GM04504 (cell line): Measurements from ENCODE around the gene GEMIN7.

Source experiments
- DNase-seq: peaks from one replicate; pipeline ENCODE4 v3.0.0-alpha.2; 2012; ENCODE audit warnings: low read depth

The GEMIN7 gene

DNA sequence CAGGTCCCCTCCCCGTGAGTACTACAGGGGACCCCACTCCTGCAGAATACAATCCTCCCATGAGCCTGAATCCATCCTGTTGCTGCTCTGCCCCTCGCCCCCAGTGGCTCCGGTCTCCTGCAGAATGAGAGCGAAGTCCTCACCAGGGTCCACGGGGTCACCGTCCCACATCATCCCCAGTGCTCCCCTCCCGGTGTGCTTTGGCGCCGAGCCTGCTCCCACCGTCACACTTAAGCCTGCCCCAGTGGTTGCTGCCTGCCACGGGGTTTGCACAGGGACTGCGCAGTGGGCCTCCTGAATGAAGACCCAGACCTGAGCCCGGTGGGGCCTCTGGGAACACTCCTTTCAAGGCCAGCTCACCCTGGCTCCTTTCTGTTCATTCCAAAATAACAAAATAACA is 51.2 kb downstream of the GEMIN7 start:
- DNase-seq = no peak

DNA sequence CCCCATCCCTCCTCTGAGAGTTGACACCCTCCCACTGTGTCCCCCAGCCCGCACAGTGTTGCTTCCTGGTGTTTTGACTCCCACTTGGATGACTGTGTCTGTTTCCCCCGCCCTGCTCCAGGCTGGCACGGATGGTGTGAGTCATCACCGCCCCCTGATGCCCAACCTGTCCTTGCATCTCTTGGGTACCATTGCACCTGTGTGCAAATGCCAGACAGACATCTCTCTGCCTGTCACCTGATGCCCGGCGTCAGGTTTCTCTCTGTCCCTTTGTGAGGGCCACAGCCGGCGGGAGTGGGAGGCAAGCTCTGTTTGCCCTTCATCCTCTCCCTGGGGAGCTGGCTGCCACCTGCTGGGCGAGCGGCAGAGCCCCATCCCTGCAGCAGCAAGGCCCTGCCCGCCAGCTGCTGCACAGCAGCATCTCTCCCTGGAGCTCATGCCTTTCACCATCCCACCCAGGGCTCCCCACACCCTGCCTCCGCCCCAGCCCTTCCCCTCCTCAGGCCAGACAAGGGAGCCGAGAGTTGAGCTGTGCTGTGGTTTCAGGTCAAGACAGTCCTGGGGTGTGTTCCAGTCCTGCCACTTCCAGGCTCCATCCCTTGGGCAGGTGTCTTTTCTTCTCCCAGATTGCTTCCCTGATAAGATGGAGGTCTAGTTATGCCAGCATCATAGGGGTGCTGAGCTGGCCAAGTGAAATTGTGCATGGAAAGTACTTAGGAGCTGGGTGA is 52.0 kb downstream of the GEMIN7 start:
- DNase-seq = no peak

DNA sequence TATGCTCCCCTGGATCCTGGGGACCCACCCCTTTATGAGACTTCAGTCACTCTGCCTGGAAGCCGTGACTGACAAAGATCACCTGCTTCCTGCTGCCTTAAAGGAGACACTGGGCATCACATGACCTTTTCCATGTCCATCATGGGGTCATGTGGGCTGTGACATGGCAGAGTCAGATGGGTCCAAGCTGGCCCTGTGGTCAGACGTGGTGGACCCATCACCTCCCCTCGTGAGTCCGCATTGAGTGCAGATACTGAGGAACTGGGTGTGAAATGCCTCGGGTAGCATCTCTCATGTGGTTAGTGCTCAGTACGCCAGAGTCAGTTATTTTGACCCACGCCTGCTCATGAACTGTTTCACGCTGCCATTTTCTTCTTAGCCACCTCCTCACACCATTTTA is 54.6 kb downstream of the GEMIN7 start:
- DNase-seq = no peak

DNA sequence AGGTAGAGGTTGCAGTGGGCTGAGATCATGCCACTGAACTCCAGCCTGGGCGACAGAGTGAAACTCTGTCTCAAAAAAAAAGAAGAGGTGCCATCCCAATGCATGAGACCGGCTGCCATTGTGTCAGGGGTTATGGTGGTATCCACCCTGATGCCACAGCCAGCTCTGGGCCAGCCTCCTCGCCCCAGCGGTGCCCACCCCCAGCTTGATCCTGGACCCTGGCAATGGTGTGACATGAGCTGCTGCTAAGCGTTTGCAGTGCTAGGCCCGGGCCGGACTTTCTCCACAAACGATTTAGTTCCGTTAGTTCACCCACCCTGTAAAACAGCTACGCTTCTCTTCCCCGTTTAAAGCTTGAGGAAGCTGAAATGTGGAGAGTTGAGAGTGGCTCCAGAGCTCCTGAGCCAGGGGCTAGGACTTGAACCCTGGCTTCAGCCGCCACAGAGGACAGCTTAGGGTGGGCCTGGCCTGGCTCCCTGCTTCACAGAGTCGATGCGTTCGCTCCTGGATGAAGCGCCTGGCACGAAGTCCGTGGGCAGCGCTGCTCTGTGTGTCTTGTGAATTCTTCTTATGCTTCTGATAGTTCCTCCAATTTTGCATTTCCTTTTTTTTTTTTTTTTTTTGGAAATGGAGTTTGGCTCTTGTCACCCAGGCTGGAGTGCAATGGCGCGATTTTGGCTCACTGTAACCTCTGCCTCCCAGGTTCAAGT is 56.3 kb downstream of the GEMIN7 start:
- DNase-seq = no peak

- no peak for DNase-seq
Measured at GRCh38 chr19:45136507-45137178, 57.6 kb downstream of the GEMIN7 start.

DNA sequence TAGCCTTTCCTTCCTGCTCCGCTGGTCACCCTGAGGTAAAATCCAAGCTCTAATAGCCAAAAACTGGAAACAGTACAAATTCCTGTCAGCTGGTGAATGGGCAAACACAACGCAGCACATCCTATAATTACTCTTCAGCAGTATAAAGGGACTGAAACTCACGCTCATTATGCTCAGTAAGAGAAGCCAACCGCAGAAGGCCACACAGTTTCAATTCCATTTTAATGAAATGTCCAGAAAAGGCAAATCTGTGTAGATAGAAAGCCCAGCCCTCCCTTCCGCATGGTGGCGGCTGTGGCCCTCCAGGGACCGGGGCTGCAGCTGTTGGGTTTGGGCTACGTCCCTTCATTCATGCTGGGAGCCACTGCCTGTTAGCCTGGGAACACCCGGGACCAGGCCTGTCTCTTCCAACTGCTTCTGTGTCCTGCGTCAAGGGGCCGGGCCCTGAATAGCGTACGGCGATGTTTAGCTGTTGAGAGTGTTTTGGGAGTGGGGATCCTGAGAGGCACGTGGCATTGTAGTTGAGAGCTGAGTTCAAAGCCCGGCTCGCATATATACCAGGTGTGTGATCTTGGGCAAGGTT is 58.2 kb downstream of the GEMIN7 start:
- DNase-seq = no peak

- DNase-seq = no peak
Measured at GRCh38 chr19:45138303-45138751, 59.3 kb downstream of the GEMIN7 start.

DNA sequence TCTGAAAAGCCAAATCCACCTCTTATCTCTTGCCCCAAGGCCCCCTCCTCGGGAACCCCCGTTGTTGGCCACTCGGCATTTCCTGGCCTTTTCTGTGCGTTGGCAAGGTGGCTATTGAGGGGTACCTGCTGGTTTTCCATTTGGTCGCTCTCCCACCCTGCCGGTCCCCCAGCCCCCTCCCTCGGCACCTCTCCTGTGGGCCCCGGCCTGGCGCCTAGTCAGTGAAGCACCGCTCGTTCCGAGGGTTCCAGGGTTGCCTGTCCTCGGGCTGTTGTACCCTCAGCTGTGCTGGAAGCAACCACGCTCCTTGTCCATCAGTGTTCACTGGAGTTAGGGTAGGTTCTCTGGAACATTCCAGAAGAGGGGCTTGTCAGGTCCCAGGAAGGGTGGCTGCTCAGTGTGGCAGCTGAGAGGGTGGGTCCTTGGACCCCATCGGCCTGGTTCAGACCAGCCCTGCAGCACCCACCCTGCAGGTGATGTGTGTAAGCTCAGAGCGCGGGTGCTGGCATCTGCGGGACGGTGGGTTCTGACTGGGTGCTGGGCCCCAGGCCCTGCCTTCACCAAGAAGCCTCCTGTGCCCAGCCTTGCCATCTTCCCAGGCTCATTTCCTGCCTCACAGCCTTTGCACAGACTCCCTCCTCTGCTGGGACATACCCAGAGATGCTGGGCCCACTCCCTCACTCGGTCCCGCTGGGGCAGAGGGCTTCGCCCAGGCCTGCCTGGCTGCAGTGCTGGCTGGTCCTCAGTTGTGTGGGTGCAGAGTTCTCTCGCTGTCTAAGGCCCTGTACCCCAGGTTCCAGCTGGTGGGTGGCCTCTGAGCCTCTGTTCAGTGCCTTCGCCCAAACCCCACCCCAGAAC is 60.5 kb downstream of the GEMIN7 start:
- DNase-seq = no peak

DNA sequence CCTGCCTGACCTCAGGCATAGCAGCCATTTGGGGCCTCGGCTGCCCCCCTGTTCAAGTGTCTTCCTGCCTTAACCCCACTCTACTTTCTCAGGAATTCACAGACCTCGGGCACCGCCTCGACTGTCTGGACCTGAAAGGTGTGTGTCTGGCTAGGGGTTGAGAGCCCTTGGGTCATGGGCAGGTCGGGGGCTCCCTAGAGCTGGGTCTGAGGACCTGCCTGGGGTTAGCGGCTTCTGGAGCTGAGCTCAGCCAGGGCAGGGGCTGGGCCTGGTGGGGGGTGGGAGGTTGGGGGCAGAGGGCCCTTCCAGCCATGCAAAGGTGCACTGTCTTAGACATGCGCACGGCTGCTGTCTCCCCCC is 61.1 kb downstream of the GEMIN7 start:
- no peak for DNase-seq

DNA sequence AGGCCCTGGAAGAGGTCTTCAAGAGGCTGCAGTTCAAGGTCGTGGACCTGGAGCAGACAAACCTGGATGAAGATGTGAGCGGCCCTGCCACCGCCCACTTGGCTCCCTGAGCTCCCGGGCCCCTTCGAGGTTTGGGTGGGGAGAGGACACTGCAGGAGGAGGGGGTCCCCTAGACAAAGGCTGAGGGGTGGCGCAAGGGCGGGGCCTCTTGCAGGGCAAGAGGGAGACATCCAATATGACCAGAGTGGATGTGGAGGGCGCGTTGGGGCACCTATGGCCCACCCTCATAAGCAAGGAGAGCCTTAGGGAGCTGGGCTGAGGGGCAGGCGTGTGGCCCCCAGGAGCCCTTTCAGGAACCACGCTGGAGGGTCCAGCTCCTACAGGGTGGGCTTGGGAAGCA is 61.5 kb downstream of the GEMIN7 start:
- DNase-seq = no peak
